K562 treated with DMSO at 1 percent for 48 hours (cell line): ENCODE data around the gene RO60. TPM values are rescaled to one million over a fixed set of nuclear protein-coding genes. Genes with fewer than 3 reads are reported as not detected.

Experiments
- total RNA-seq: library from RNA; unstranded; fragments of 300-600 nt; gene quantifications from 2 replicates; pipeline ENCODE4 v1.2.3, GENCODE V29; 2022; ENCODE audit warnings: low replicate concordance; ENCODE audit errors: extremely low read depth

Gene RO60
- total RNA-seq, result not detected in 2 replicates

GRCh38 chr1:193059282-193060114 is at the start of gene RO60, which contains the start of gene UCHL5:
Gene RO60 (plus strand): TSS chr1:193059612. CDS start chr1:193069055, 9,443 bp downstream.
Gene UCHL5 (minus strand): TSS chr1:193059360. CDS start chr1:193059260, 100 bp downstream.

DNA sequence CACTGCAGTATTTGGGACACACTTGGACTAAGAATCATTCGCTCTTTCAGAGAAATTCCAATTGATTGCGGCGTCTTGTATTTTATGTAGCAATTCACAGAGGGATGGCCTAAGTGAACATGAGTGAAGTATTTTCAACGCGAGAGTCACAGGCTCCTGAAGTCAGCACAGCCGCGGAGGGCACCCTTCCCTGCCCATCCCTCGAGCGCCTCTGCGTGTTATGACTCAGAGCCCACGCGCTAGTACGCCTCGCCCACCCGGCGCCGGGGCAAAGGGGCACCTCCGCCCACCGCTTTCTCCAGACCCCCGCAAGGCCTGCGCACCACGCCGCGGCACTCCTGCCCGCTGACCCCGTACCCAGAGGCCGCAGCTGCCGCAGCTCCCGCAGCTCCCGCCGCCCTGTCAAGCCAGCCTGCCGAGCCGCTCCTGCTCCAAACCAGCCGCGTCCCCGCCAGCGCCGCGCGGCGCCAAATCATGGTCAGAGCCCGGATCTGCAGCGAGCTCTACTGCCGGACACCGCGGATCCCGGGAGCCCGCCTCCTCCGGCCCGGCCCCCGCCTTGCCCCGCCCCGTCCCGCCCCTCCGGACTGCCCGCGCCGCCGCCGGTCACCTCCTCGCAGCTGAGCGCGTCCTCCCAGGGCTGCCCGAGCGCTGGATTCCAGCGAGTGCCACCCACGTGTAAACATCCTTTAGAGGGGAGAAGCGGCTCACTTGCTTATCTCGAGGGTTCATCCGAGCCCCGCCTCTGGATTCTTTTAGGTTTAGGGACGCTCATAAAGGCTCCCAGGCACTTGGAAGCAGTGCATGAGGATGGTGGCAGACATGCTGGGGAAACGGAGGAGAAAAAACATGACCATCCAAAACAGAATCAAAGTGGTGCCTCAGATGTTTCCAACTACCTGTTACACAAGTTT is 45.8 kb downstream of the RO60 start, which contains the start of gene GLRX2:
TSS of gene GLRX2 (minus strand) at position 508 of the 914 bp plus-strand sequence. CDS start at position 476, 32 bp downstream.

Other genes with a start within 250 kb of the RO60 start
- gene UCHL5, start 252 bp upstream of the RO60 start, total RNA-seq, result 224 TPM in 1 of 2 replicates, not detected in the other
- gene GLRX2, start 45.8 kb downstream of the RO60 start, total RNA-seq, result not detected in 2 replicates
- not detected in 2 replicates for gene CDC73, start 62.4 kb downstream of the RO60 start, total RNA-seq
- gene B3GALT2, start 127.0 kb downstream of the RO60 start, total RNA-seq, result not detected in 2 replicates